NK-92 treated with Interleukin-12 subunit alpha and Interleukin-12 subunit beta, amount 100 ng/mL, for 24 hours (cell line): ENCODE measurements around the gene CEP76.

ENCODE experiments used
- DNase-seq: peaks from one replicate; lab custom pipeline; 2025; lab: John Stamatoyannopoulos, UW

The CEP76 gene, protein sequence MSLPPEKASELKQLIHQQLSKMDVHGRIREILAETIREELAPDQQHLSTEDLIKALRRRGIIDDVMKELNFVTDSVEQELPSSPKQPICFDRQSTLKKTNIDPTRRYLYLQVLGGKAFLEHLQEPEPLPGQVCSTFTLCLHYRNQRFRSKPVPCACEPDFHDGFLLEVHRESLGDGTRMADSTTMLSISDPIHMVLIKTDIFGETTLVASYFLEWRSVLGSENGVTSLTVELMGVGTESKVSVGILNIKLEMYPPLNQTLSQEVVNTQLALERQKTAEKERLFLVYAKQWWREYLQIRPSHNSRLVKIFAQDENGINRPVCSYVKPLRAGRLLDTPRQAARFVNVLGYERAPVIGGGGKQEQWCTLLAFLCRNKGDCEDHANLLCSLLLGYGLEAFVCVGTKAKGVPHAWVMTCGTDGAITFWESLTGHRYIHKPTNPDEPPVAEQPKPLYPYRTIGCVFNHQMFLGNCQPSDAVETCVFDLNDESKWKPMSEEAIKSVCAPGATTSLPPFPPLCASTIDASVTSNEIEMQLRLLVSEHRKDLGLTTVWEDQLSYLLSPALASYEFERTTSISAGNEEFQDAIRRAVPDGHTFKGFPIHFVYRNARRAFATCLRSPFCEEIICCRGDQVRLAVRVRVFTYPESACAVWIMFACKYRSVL

DNA sequence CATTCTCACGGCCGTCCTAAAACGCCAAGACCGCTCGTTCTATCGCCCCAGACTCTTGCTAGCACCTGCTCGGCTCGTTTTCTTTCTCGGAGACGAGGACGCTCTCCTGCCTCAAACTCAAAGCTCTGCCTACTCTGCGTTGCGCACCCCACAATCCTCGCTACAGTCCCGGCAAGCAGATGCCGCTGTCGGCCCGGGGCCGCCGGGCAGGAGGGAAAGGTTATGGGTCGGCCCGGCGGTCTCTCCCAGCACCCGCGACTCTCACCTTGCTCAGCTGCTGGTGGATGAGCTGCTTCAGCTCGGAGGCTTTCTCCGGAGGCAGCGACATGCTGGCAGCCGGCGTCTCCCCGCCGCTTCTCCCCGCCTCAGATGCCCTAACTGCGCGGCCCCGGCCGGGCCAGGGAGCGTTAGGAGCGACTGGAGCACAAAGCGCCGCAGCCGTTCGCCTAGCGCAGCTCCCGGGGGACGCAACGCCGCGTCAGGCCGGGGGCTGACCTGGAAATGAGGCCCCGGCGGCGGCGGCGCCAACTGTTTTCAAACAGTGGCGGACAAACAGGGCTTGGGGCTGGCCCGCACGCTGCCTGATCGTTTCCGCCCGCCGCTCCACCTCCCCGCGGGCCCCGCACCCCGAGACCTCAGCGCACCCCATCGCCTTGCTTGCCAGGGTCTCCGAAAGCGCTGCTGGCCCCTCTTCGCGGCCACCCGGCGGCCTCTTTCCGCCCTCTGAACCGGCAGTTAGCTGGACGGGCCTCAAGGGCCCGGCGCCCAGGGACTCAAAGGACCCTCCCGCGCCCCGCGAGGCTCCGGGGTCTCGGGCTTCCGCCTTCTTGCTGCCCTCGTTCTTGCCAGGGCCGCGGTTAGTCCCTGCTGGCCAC, at the start of gene CEP76, which contains the start of gene PSMG2:
CEP76 (minus strand) TSS at position 503 of the 875 bp plus-strand sequence; CDS start at position 328, 175 bp downstream.
PSMG2 (plus strand) TSS at position 822 of the 875 bp plus-strand sequence. CDS start 66 bp downstream, outside the sequence.
- DNase-seq = peak; percentile 57

DNA sequence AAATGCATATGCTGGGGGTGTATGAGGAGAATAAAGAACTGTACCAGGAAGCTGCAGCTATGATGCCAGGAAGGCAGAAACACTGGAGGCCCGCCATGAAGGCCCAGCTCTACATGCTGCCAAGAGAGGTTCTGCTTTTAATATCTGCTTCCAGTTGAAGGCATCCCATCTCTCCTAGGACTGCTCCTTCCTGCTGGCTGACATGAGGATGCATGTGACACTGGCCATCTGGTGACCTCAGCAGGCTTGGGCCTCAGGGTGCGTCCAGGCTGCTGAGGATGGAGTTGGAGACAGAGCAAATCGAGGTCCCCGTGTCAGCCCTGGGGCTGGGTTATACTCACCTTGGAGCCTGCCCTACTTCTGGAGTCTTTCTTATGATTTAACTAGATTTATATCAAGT, 49.4 kb upstream of the CEP76 start:
- DNase-seq = no peak

DNA sequence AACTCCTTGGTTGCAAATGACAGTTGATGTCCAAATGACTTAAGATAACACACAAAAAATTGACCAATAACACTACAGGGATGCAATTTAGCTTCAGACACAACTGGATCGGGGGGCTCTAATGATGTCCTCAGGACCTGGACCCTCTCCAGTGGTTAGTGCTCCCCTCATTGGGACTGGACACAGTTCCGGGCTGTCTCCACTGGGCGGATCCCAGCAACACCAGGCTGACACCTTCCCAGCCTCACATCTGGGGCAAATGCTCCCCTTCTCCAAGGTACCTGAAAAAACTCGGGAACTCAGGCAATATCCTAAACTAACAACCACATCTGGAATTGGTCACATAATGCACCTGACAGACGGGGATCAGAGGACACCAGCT, 49.0 kb upstream of the CEP76 start:
- no peak for DNase-seq

DNA sequence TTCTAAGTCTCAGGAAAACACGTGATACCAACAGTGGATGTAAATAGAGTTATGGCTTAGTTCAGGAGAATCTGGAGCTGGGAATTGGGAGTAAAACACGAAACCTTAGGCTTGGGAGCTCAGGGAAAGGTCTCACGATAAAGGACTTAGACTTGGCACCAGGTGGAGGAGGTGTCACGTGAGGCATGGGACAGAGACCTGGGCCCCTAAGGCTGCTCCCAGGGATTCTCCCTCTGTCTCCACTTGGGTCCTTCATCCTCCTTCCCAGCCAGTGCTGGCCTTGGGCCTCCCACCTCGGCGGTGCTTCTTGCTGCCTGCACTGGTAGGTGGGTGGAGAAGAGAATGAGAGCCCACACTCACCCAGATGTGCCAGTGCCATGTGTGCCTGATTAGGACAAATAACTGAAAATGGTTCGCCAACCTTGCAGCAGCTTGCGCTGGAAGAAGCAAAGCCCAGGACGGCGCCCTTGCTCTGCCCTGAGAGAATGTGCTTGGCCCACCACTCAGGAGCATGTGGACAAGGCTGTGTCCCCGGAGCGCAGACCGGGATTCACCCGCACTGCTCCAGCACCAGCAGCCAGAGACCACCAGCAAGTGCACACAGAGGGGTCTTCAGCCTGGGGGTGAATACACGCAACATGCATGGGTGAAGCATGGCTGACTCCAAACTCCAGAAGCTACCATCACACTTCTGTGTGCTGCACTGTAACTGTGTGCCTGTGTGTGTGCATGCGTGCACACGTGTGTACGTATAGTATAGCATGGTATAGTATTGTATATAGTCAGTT, 48.4 kb upstream of the CEP76 start:
- no peak for DNase-seq

DNA sequence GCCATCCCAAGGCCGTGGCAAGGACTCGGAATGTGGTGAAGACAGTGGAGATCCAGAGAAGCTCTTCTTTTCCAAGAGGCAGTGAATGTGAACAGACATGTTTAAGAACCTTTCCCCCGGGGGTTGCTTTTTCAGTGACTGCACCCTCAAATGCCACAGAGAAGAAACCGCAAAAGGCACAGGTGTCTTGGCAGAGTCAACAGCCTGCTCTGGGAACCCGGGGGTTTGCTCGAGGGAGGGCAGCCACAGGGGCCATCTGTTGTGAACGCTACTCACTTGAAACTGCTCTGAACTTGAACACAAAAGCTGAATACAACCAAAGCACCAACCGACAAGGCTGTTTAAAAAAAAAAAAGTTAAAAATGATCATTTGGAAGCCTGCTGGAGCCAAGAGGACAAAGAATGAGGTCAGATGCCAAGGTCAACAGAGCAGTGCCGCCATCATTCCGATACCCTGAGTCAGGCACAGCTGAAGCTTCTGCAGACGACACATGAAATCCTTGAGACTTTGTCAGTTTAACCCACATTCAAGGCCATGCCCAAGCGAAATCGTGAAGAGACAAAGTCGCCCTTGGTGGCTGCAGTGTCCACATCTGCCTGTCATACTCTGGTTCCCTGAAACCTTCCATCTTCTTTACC, 47.7 kb upstream of the CEP76 start:
- DNase-seq = no peak

DNA sequence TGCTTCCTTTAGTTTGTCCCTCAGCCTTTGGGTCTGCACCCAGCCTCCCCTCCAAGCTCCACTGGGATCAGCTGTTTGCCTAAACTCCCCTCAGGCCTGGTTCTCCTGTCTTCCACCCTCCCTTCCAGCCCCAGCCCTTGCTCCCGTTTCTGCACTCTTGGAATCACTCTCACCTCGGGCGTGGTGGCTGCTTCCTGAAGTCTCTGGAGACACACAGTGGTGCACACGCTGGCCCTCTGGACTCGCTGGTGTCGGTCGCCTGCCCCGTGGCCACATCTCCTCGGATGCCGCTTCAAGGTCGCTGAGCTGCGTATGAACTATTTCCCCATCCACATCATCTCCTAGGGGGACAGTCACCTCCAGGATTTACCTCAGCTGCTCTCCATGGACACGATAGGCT, 46.6 kb upstream of the CEP76 start:
- DNase-seq = no peak

DNA sequence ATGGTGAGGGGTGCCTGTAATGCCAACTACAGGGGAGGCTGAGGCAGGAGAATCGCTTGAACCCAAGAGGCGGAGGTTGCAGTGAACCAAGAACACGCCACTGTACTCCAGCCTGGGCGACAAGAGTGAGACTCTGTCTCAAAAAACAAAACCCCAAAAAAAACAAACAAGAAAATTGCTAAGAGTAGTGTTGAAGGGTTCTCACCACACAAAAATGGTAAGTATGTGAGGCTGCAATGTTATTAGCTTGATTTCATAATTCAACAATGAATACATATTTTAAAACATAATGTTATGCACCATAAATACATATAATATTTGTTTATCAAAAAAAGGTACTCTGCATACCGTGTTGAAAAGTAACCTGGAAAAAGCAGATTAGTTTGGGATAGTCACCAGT, 46.1 kb upstream of the CEP76 start:
- no peak for DNase-seq

DNA sequence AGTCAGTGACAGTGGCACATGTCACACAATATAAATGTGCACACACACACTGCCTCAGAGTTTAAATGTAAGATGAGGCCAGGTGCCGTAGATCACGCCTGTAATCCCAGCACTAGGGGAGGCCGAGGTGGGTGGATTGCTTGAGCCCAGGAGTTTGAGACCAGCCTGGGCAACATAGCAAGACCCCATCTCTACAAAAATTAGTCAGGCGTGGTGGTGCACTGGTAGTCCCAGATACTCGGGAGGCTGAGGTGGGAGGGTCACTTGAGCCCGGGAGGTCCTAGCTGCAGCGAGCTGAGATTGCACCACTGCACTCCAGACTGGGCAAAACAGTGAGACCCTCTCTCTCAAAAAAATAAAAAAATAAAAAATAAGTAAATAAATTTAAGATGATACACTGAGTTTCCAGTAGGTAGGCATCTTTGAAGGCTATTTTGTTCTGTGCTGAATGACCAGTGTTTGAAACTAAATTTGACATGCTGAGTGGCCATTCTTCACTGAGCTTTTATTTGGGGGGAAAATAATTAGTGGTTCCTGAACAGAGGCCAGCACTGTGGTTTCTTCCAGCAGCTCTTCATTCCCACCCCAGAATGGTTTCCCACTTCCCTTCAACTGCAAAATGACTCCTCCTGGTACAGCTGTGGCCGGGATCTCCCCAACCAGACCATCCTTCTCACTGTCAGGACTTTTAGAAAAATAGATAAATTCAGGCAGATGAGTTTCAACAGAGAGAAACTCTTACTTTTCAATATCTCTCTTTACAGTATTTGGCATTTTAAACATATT, 45.2 kb upstream of the CEP76 start:
- no peak for DNase-seq

DNA sequence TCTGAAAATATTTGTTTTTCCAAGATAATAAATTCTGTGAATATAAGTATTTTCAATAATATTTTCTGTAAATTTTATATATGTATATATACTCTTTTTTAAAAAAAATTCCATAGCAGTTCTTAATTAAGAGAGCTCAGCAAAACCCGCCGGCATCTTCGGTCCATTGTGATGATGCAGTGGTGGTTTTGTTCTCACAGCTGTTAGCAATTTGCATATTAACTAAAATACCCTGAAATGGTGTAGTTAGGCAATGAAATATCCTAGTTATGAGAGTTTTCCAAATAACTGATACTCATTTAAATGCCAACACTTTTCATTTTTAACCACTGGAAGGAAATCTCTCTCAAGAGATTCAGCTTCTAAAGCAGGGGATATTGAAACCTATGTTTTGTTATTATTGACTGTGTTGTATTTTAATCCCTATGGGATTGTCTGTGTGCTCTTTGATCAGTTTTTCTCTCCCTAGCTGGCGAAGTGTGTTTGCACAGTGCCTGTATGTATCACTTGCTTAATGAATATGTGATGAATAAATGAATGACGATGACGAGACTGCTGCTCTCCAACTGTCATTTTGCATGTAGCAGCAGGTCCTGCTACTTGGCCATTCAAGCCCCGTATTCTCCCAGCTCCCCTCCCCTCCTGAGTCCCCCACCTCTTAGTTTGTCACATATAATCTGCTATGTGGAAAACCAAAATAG, 42.7 kb upstream of the CEP76 start:
- DNase-seq = no peak

DNA sequence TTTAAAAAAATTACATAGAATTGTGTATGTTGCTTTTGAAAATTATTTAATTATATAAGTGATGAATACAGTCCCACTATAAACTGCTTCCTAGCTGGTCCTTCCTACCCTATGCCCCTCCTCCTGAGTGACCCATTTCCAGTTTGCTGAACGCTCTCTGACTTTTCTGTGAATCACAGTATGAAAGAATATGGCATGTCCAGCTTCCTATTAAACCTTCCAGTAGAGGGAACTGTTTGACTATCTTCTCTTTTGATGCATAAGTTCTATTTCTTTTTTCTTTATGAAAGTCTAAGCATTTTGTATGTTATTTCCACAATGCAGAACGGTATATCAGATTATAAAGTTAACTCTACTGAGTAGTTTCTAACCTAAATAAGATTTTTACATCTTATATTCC, 41.6 kb upstream of the CEP76 start:
- DNase-seq = no peak

DNA sequence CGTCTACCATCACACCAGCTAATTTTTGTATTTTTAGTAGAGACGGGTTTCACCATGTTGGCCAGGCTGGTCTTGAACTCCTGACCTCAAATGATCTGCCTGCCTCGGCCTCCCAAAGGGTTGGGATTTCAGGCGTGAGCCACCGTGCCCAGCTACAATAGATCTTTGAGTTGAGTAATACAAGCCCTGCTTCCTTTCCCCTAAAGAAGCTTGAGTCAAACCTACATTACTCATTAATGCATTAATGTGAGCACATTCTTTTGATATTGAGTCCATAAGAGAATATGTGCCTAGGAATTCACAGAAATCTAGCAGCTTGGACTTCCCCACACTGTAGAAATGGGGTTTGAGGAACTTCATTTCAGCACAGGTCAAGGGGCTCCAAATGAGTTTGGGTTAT, 39.9 kb upstream of the CEP76 start:
- no peak for DNase-seq

DNA sequence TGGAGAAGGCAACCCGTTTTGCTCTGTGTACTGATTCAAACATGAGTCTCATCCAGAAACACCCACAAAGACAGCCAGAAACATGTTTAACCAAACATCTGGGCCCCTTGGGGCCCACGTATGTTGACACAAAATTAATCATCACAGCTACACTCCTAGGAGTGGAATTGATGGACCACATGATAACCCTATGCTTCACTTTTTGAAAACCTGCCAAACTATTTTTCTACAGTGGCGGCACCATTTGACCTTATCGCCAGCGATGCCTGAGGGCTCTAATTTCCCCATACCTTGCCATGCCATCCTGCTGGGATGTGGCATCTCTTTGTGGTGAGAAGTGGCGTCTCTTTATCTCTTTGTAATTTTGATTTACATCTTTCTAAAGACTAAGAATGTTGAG, 38.8 kb upstream of the CEP76 start:
- no peak for DNase-seq

DNA sequence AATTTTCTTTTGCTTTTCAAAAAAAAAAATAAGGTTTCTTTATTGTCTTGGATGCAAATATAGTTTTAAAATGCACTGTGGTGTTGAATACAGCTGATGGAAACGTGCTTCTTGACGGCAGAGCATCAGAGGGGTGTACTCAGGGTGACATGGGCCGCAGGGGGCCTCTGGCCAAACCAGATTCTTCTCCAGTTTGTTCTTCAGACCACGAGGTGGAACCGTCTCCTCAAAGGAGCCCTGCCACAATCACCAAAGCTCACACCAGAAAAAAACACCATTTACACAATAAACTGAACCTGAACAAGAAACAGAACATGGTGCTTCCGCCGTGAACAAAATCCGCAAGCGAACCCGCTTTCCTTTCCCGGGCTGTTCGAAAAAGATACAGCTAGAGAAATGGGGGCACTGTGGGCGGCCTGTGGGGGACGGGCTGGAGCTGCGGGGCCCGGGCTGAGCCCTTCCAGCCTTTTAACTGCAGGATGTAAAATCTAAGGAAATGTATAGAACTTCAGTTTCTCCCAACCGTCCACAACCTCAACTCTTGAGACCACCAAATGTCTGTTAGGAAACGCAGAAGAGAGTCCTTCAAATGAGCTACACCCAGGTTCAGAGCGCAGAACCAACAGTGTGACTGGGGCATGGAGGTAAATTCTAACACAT, 34.9 kb upstream of the CEP76 start:
- DNase-seq = no peak

DNA sequence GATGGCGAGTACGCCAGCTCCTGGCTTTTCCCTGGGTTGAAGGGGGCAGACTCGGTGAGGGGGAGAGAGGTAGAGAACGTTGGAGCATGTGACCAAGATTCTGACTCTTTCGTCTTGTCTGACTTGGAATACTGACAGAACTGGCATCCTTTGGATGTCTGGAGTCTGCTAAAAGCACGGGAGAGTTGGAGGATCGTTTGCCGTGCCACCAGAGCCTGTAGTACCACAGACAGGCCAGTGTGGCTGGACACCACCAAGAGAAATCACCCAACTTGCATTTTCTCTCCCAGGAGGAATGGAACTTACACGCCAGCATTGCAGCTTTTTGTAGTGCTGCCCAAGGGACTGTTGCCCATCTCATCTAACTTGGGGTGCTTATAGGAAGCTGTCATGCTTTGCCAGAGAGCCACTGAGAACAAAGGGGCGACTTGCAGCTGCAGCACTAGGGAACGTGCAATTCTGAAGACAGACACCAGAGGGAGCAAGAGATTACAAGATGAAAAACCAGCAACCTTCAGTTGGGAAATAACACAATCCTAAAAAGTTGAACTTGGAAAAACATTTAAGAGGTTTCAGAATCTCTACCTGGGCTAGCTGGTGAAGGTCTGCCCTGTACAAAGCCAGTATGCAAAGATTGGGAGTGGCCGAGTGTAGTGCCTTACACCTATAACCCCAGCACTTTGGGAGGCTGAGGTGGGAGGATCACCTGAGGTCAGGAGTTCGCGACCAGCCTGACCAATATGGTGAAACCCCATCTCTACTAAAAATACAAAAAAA, 24.4 kb upstream of the CEP76 start:
- DNase-seq = no peak

DNA sequence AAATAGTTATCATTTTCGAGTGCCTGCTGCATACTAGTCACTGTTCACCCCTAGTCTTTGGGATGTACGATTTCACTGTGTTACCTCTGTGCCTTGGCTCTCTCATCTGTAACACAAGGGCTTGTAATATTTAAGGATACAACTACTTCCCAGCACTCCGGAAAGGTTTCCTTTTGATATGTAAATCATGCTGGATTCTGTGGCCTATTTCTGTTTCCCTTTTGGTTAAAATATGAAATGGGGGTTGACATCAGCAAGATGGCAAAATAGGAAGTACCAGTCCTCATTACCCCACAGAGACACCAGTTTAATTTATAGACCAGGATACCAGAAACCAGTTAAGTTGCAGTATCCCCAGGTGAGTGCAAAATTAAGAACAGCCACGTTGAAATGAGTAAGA, 23.8 kb upstream of the CEP76 start:
- no peak for DNase-seq

DNA sequence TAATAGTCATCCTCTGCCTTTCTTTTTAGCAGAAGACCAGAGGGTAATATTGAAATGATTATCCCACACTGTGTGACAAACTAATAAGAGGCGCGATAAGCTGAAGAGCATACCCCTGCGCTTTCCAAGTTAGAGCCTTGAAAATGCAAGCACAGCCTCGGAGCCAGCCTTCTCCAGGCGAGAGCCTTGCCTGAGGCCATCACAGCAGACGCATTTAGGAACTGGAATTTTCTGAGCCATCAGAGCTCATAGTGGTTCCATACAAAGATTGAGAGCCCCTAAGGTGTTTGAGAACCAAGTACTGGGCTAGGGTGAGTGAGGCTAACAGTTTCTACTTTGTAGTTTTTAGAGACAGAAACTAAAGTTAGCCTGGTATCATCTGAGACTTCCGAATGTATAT, 20.2 kb upstream of the CEP76 start:
- DNase-seq = no peak

DNA sequence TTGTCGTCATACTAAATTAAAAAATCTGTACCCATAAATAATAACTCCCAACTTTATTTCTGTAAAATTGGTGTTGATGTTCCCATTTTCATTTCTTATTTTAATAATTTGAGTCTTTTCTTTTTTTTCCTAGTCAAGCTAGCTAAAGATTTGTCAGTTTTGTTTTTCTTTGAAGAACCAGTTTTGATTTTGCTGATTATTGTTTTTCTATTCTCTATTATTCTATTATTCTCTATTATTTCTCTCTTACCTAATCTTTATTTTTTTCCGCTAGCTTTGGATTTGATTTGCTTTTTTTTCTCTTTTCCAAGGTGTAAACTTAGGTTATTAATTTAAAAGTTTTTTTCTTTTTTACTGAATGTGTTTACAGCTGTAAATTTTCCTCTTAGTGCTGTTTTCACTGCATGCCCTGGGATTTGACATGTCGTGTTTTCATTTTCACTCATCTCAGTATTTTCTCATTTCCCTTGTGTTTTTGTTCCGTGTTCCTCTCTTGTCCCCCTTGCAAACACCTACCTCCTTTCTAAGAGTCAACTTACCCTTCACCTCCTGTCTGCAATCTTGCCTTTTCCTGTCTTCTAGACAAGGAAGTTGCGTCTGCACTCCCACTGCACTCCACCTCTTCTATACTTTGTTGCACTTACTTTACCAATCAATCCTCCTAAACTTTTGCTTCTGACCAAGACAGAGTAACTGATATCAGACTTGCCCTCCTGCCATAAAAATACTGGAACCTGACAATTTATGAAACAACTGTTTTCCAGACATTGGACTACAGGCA, 19.2 kb upstream of the CEP76 start:
- no peak for DNase-seq

DNA sequence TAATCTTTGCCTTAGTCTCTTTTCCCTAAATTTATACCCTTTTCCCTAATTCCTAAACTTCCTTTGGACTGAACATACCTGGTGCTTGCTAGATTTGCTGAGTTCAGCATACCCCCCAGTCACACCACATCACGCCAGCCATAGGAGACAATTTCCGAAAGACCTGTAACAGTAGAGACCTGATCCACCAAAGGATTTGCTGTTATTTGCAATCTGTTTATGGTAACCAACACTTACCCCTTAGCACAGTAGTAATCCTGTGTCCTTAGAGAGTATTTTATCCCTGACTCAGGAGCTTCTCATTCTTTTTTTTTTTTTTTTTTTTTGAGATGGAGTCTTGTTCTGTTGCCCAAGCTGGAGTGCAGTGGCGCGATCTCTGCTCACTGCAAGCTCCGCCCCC, 8.9 kb upstream of the CEP76 start:
- DNase-seq = no peak
